ENCODE data around the gene PSMB7. TPM values are rescaled to one million over a fixed set of nuclear protein-coding genes. Genes with fewer than 3 reads are reported as not detected.
A peak's percentile ranks its signal among the peaks of the same experiment; 100 is the strongest.

The PSMB7 gene
- total RNA-seq, 1 donor from 2014 or later = 100 TPM

DNA sequence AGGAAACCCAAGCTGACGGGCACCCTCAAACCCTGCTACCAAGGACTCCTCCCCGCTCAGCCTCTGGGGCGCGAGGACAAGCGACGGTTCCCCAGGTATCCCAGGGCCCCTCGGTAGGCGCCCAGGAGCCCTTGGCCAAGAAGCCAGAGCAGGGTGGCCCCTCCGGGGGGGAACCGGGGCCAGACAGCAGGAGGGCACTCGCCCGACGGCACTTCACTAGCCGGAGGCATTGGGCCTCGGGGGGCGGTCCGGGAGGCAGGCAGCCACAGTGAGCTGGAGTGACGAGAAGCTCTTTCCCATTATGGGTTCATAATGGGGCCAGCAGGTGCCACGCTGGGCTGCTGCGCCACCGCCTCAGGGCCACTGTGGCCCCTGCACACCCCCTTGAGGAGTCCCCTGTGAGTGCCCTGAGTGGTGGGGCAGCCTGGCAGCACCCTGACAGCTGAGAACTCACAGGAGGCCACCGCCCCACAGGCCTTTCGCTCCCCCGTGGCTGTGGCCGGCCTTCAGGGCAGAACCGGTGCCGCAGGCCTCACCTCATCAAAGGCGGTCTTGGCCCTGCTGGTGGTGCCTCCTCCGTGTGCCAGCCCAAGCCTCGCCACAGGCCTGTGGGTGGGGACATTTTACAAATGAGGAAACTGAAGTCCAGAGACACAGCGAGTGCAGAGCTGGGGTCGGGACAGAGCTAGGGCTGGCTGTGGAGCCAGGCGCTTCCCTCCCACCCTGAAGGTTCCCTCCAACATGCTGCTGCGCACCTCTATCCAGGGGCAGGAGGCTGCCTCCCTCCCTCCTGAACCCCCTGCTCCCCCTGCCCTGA is 68.7 kb downstream of the PSMB7 start:
- no peak for DNase-seq (ENCODE audit: low spot score)

DNA sequence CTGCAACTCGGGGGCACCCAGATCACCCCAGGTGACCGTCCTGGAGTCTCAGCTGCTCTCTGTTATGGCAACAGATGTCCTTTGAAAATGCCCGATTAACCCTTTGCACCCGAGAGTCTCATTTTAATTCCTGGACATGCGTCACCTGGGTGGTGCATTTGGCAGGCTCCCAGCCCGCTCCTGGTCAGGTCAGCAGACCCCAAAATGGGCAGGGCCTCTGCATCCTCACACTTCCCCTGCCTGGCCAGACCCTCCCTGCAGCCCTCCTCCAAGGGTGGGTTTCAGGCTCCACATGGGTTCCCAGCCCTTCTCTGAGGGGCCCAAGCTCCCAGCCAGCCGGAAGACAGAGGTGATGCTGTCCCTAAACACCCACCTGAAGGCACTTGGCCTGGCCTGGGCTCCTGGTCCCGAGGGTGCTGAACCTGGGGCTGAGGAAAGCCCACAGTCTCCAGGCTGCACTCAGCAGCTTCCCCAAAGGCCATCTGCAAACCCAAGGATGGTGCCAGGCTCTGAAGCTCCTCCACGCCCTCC is 69.4 kb downstream of the PSMB7 start:
- DNase-seq (ENCODE audit: low spot score) = no peak

DNA sequence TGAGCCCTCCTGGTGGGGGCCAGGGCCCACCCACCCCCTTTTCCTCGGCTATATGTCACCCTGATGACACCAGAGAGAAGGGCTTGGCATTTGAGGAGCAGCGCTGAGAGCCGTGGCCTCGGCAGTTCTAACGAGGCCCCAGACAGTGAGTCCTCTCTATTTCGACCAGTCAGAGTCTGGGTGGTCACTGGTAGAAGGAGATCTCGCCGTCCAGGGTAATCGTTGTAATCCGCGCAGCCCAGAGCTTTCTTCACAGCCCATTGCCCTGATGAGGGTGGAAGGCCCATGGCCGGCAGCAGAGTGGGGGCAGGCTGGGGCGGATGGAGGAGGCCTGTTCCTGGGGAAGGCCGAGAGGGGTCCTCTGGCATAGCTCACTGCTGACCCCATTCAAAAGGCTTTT is 70.2 kb downstream of the PSMB7 start:
- no peak for DNase-seq (ENCODE audit: low spot score)

DNA sequence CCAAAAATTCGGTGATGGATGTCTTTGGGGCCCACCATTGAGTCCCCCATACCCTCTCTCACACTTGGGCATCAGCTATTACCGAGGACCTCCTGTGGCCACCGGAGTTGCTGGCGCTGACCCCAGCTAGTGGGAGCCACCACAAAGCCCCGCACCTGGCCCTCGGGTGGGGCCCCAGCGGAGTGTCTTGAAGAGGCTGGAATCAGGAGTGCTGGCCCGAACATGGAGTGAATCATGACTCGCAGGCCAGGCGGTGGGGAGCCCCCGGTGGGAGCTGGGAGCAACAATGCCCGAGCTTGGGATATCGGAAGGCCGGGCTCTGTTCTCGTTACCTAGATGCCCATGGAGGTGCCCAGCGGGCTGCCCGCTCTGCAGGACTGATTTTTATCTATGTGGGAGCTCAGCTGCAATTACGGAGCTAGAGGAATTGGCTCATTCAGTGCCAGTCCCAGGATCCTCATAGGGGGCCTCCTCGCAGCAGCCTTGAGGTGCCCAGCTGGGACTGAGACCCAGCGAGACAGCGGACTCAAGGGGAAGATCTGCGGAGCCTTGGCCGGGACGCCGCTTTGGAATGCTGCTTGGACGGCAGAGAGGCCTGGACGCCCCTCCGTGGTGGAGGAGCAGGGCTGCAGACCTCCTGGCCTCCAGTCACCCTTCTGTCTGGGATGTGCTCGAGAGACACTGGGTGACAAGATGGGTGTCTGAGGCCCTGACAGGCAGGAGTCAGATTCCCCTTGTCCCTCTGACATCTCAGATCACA is 70.8 kb downstream of the PSMB7 start:
- DNase-seq (ENCODE audit: low spot score) = no peak

DNA sequence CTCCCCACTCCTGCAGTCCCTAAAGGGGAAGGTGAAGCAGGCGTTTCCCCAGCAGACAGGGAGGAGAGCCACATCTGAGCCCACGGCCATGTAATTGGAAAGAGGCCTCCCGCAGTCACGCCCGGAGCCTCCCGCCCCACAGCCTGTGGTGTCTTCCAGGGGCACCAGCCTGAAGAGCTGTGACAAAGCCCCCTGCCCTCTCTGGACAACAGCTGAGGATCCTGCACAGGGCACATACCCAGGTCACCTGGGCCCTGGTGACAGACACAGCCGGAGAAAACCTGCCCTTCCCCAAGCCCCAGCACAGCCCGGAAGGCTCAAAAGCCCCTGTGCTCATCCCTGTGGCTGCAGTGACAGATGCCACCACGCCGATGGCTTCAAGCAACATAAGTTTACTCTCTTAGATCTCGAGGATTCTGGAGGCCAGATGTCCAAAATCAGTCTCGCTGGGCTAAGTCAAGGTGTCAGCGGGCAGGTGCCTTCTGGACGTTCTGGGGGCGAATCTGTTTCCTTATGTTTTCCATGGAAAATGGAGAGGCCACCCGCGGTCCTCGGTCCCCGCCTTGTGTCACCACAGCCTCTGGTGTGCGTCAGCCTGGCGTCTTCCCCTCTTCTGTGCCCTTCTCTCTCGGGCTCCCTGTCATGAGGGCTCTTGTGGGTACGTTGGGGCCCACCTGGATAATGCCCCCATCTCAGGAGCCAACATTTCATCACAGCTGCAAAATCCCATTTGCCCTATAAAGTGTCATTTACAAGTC is 71.5 kb downstream of the PSMB7 start:
- DNase-seq (ENCODE audit: low spot score) = no peak

DNA sequence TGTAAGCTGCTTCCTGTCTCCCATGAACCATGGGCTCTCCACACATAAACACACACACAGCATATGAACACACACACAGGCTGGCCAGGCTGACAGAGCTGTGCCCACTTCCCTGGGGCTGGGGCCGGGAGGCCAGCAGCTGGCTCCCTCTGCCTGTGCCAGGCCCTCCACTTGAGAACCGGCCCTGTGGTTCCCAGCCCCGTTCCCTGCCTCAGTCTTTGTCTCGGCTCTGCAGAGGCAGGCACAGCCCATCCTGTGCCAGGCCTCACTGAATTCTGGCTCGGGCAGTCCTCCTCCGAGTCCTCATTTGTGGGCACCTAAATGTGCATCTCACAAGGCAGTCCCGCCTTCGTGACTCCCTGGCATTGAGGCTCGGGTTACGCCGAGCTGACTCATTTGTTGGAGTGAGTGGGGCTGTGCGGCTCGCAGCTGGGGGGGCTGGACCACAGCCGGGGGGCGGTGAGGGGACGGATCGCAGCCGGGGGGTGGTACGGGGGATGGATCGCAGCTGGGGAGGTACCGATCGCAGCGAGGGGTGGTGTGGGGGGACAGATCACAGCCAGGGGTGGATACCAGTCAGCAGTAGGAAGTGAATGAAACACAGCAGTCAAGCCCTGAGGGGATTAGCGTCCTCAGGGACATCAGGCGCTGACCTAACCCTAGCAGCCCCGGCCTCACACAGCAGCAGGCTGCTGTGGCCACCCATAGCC is 72.3 kb downstream of the PSMB7 start:
- DNase-seq (ENCODE audit: low spot score) = peak; percentile 63

DNA sequence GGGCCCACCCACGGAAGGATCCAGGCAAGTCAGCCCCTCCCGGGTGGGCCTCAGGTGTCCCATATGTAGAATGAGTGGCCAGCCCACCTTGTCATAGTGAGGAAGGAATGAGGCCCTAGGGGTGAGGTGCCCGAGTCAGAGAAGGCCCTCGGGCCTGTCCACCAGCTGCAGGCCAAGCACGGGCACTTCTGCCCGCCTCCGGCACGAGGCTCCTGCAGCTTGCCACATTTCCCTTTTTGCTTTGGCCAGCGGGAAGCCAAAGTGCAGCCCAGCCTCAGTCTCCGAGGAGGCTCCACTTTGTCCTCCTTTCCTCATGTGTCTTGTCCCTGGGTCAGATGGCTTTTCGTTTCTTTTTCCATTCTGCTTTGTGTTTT is 72.9 kb downstream of the PSMB7 start:
- DNase-seq (ENCODE audit: low spot score) = no peak

DNA sequence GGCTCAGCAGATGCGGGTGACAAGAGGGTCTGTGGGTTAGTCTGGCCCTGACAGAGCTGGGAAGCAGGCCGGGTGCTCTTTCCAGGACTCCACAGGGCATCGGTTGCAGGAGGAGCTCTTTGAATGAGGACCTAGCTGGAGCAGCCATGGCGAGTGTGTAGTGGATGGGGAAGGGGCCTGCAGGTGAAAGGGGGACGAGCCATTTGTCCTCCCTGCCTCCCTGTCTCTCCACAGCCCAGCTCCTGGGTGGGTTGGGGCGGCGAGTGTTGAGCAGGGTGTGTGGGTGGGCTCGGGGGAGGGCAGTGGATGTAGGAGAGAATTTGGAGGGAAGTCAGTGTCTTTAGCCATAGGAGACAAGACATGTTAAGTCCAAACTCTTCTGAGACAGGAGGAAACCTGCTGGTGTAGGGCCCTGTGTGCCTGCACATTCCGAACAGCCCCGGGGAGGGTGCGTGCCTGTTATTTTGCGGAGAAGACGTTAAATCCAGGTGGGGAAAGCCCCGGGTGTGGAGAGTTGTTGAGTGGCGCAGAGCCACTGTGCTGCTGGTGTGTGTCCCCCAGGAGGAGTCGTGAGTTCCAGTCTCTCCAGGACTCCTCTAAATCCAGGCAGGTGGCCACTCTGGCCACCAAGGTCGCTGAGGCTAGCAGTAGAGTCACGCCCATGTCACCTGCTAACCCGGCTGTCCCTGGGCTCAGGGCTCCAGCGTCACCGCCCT is 73.6 kb downstream of the PSMB7 start:
- no peak for DNase-seq (ENCODE audit: low spot score)

DNA sequence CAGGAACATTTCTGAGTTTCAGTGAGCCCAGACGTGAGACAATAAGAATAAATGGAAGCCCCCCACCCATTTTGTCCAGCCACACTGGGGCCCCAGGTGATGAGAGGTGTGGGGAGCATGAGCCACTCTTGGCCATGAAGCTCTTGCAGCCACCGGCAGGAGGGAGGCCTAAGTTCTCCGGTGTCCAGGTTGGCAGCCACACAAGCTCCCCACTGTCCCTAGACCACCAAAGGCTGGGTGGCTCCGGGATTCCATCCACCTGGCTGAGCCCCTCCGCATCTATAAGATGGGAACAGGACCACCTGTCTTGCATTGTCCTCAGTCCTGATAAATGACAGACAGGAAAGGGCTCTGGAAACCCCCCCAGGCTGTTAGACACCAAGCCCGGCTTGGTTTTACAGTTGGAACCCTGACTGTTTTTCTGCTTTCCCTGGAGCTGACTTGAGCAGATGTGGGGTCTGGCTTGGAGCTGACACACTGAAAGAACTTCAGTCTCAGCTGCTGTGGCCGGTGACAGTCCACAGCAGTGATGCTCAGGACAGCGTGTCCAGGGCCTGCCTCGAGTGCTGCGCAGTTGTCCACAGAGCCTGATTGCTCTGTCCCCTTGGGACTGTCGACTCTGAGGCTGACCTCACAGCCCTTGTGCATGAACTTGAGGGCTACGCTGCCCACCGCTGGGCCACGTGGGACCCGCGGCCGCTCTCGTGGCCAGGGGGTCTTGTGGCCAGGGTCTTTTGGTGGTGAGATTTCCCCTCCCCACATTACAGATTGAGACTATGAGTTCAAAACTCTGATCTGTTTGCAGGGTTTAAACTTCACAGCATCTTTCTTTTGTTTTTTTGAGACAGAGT is 74.8 kb downstream of the PSMB7 start:
- no peak for DNase-seq (ENCODE audit: low spot score)

DNA sequence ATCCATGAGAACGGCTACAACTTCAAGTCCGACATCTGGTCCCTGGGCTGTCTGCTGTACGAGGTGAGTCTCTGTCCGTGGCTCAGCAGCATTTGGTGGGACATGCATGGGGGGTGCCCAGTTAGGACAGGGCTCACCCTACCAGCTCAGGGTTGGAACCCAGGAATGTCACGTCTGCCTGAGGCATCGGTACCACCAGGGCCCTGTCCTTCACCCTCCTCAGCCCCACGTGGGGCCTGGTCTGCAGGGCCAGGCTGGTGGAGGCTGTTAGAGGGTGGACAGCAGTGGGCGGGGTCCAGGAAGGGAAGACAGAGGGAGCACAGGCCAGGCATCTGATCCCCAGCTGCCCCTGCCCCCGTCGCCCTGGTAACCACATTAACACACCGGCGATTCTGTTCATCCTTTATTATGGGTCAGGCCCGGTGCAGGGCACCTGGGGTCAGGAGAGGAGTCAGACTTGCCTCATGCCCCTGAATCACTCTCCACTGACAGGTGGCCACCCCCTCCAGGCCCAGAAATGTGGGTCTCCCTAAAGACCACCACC is 75.6 kb downstream of the PSMB7 start:
- DNase-seq (ENCODE audit: low spot score) = no peak

DNA sequence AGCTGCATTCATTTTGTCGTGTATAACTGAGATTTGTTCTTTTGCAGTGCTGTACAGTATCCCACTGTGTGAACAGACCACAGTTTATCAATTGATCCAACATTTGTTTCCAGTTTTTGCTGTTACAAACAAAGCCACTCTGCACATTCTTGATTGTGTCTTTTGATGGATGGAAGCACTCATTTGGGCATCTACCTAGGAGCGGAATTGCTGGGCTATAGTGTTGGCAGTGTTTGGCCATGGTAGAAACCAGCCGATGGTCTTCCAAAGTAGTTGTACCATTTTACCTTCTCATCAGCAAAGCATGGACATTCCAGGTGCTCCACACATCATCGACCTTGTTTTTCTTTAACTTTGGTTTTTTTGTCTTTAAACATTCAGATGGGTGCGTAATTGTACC is 77.7 kb downstream of the PSMB7 start:
- DNase-seq (ENCODE audit: low spot score) = no peak

DNA sequence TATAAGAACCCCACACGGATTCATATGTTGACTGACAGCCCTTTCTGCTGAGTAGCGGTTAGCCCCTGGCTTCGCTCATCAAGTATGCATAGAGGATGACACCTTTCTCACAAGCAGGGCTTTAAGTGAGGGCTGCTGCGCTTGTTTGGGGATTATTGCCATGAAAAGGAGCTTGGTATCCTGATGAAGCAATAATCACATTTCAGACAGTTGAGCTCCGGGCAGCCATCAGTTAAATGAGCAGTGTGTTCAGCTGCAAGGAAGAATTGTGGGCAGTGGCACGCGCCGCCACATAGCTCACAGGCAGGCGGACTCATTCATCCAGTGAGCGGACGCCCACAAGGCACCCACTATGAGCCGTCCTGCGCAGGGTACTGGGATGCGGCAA is 79.9 kb downstream of the PSMB7 start:
- no peak for DNase-seq (ENCODE audit: low spot score)

DNA sequence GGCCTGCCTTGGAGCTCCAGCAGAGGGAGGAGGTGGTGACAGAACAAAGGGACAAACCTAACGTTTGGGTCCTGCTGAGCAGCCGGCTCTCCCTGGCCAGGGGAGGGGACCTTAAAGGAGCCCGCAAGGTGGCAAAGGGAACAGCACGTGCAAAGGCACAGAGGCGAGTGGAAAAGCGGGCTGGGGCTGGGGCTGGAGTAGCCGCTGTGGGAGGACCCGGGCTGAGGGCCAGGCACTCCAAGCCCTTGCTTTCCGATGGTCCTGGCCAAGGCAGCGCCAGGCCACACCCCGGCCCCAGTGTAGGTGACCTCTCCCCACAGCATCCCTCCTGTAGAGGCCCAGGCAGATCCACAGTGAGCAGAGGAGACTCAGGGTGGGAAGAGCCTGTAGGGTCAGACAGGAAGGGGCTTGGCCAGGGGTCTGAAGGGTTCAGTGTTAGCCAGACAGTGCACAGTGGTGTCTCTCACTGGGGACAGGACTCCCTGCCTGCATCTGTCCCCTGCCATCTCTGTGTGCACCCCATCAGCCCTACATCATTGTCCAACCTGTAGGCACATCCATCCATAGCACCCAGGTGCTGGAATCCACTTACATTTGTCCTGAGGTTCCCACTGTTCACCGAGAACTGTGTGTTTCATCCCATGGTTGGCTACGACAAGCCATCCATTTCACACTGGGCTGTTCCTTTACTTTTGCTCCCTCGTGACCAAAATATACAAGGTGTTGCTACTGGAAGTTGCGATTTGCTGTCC is 80.5 kb downstream of the PSMB7 start:
- no peak for DNase-seq (ENCODE audit: low spot score)

DNA sequence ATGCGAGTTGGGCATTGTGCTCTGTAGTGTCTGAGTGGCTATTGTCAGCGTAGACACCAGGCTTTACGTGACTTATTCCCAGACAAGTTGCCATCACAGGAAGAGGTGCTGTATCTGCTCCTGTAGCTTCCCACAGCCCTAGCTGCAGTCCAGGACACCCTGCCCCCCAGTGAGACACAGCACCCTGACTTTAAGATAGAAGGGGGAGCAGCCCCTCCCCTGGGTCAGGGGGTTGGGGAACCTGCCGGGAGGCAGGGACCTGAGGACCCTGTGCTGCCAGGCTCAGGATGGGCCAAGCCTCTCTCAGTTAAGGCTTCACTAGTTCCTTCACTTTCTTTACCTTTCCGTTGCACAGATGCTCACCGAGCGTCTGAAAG is 82.1 kb downstream of the PSMB7 start:
- DNase-seq (ENCODE audit: low spot score) = no peak

DNA sequence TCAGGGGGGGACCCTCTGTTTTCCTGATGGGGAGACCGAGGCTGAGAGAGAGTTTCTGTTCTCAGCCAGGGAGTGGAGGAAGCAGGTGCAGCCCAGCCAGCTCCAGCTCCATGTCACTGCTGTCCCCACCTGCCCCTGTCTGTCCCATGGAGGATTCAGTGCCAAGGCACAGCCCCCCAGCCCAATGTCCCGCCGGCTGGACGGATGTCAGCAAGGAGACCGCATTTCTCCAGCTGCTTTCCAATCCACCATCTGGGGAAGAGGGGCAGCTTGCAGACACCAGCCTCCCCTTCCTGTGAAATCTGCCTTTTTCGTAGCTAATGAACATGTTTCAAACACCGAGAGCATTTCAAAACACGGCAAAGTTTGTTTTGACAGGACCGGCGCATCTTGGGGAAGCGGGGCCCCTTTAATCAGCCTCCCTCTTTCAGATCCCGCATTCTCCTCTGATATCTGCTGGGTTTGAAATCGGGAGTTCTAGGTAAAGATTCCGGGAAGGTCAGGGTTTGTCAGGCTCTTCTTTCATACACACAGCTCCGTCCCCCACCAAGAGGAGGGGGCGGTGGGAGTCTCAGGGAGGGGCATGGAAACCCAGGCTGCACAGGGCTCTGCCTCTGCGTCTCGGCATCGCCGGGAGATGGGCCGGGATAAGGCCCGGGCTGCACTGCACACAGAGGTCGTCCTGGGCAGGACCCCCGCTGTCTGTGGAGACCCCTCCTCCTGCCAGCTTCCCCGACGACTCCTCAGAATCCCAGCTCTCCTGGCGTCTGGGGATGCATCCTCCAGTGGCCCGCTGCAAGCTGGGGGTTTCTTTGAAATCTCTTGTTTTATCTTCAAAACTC is 82.7 kb downstream of the PSMB7 start:
- no peak for DNase-seq (ENCODE audit: low spot score)

DNA sequence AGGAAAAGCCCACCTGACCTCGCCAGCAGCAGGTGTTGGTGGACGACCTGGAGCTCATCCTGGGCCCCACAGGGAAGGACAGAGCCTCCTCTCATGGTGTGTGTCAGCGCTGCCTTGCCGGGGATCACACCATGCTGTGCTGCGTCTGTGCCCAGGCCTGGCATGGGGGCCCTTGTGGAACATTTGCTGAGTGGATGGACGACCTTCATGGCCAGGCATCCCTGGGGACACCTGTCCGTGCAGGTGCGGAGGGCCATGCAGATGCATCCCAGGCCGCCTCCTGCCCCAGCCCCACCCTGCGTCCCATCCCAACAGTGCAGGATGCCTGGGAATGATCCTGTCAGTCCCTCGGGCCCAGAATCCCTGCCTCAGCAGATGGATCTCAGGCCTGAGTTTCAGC is 83.7 kb downstream of the PSMB7 start:
- DNase-seq (ENCODE audit: low spot score) = no peak

DNA sequence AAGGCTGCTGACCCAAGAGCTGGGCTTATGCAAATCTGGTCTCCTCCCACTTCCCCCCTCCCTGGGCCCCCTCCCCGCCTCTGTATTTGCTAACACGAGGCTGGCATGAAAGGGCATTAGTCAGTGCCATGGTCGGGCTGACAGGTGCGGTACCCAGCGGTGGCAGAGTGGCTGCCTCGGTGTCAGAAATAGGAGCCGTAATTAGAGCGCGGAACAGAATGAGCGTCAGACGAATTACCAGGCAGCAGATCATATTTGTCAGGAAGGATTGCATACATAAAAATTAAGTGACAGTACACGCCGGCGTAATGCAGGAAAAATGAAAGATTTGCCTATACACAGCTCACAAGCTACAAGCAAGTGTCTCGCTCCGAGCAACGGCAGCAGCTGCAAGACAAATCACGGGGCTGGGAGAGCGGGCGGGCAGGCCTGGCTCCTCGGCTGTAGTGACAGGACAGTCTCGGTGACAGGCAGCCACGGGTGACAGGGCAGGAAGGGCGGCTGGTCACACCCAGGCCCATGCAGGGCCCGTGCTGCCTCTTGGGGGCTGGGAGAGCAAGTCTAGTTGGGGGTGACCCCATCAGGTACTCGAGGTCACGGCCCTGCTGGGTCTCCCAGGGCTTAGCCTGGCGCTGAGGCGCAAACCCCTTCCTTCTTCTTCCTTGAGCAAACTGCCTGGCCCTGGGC is 85.1 kb downstream of the PSMB7 start:
- DNase-seq (ENCODE audit: low spot score) = no peak

Data from umbilical cord (tissue), 2 donors.